NCI-H1930 (cell line): ENCODE results near the gene ZNF189.
A peak's percentile ranks its signal among the peaks of the same experiment; 100 is the strongest.

Experiments
- DNase-seq, 2 experiments: peaks; one replicate each; lab custom pipeline; 2025; lab: John Stamatoyannopoulos, UW

The ZNF189 gene

GRCh38 chr9:101453776-101454570, 55.3 kb downstream of the ZNF189 start:
- DNase-seq, result no peak

GRCh38 chr9:101455656-101456240, 57.1 kb downstream of the ZNF189 start:
- DNase-seq, result no peak

- DNase-seq, result no peak
Measured at GRCh38 chr9:101457003-101457402, 58.4 kb downstream of the ZNF189 start.

GRCh38 chr9:101458963-101459631, 60.4 kb downstream of the ZNF189 start:
- peak; percentile 23 to 29 for DNase-seq
